Sciatic nerve (tissue), 2 donors: ENCODE data around the gene ARHGAP10. TPM values are rescaled to one million over a fixed set of nuclear protein-coding genes. Genes with fewer than 3 reads are reported as not detected.

ENCODE experiments used
- ATAC-seq: fragments of 200-7000 bp; cut with Tn5 transposase; one replicate; pipeline ENCODE4 v1.9.1; 2020; ENCODE audit warnings: mild to moderate bottlenecking, moderate library complexity
- DNase-seq: peaks from one replicate; pipeline ENCODE4 v3.0.0-alpha.2; 2020; ENCODE audit warnings: low spot score
- intact Hi-C: fragments of 100-400 bp; cut with DNase I; formaldehyde crosslinking; loops from one replicate; pipeline ENCODE4 v1.14.2; 2022
- total RNA-seq: library from RNA; stranded (reverse); fragmentation: NEBNext Ultra II Directional; extraction: Animal tissue kit (Norgen Biotek cat#: 25700); gene quantifications from one replicate; pipeline ENCODE4 v1.2.1, GENCODE V29; 2021
- donor health status: DM: no; HTN: no; CAD: no.
- donor health status: DM: no; HTN: no; CAD: no.

The ARHGAP10 gene
- total RNA-seq: 89.2 TPM

DNA sequence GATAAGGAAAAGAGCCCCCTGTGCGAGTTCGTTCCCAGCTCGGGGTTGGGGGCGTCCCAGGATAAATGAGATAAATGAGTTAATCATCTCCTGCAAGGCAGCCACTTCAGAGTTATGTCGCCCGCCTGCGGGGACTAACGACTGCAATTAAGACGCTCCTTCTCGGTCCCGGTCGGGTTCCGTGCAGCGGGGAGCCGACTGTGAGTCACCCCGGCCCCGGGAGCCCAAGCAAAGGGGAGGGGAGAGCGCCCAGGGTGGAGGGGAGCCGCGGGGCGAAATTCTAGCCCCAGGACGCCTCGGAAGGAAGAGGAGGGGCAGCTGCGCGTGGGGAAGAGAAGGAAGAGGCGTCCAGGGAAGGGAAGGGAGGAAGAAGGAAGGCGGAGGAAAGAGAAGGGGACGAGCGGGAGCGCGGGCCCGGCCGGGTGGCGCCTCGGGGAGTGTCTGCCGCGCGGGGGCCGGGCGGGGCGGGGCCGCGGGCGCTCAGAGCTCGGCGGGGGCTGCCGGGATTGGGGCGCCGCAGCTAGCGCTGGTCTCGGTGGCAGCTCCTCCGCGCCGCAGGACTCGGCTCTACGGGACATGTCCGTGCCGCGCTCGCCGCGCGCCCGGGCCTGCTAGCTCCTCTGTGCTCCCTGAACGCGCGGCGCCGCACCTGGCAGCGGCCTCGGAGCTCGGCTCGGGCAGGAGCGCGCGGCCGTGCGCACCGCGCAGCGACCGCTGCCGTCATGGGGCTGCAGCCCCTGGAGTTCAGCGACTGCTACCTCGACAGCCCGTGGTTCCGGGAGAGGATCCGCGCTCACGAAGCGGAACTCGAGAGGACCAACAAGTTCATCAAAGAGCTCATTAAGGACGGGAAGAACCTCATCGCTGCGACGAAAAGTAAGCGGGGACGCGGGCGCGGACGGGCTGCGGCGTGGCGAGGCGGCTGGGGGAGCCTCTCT lies at the start of gene ARHGAP10:
Gene ARHGAP10, plus strand, starts transcription at position 509 of the 938 bp plus-strand sequence. Its CDS starts 214 bp downstream, at position 723.
- intact Hi-C loops: loop anchor here (10.0 kb wide), 1 partner anchor 133 kb away; no protein-coding TSS in a partner anchor
- DNase-seq (peak; percentile 84), ATAC-seq (peak; percentile 82)

GRCh38 chr4:147682755-147683154 lies 49.1 kb upstream of the ARHGAP10 start:
- DNase-seq: no peak
- intact Hi-C loops: no loop called here
- no peak for ATAC-seq

DNA sequence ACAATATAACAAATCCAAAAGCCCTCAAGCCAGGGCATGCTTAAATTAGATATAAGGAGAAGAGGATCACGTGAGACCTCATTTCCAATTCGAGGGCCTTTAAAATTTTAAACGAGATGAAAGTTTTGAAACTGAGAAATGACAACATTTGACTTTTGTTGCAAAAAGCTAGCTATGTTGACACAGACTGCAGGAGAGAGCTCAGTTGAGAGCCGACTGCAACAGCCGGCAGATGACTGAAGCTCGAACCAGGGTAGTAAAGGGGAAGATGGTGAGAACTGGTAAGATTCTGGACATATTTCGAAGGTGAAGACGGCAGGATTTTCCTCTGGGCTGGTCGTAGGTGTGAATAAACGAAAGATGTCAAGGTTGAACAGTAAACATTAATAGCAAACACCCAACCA lies 48.7 kb upstream of the ARHGAP10 start:
- intact Hi-C loops: no loop called here
- ATAC-seq (peak; percentile 61), DNase-seq (no peak)

GRCh38 chr4:147683717-147684700 lies 47.9 kb upstream of the ARHGAP10 start, which contains the start of gene PRMT9:
Gene PRMT9 (minus strand): TSS chr4:147684163. CDS start chr4:147683987, 176 bp downstream.
- intact Hi-C loops: no loop called here
- ATAC-seq: peak; percentile 100
- DNase-seq: peak; percentile 94

DNA sequence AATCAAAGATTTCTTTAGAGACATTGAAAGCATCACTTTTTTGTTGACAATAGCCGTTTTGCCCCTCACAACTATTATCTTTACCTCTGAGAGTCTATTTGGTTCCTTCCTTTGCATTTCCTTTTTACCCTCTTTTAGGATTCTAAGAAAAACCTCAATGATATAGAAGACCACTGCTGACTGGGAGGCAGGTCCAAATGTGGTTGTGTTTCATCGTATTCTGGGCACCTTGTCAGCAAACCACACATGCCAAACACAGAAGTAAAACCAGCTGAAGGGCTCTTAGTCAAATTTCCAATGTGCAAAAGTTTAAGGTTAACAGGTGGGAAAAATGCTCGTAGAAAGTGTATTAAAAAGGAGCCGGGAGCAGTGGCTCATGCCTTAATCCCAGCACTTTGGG lies 42.8 kb upstream of the ARHGAP10 start:
- intact Hi-C loops: no loop called here
- no peak for DNase-seq
- no peak for ATAC-seq

DNA sequence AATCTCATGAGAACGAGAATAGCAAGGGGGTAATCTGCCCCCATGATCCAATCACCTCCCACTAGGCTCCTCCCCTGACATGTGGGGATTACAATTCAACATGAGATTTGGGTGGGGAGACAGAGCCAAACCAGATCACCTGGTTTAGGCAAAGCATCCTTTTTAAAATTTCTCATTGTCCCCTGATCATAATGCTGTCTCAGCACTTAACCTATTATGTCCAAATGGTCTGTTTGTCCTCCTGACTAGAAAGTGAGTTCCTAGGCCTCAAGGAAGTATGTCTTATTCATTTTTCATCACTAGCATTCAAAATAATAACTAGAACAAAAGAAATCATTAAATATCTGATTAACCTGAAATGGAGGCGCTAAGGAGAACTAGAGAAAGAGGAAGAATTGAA lies 40.1 kb upstream of the ARHGAP10 start:
- ATAC-seq (no peak), DNase-seq (no peak)
- intact Hi-C loops: no loop called here

DNA sequence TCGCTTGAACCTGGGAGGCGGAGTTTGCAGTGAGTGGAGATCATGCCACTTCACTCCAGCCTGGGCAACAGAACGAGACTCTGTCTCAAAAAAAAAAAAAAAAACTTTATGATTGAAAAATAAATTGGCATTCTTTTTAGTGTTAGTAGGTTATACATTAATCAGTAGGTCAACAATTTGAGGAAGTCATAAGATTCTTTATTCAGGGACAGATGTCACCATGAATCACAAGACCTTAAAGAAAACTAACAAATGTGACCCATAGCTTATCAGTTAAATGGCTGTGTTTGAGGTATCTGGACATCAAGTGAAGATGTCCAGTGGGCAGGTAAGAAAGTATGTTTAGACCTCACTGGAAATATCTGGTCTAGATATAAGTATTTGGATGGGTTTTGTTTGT lies 38.7 kb upstream of the ARHGAP10 start:
- no peak for ATAC-seq
- intact Hi-C loops: no loop called here
- no peak for DNase-seq

DNA sequence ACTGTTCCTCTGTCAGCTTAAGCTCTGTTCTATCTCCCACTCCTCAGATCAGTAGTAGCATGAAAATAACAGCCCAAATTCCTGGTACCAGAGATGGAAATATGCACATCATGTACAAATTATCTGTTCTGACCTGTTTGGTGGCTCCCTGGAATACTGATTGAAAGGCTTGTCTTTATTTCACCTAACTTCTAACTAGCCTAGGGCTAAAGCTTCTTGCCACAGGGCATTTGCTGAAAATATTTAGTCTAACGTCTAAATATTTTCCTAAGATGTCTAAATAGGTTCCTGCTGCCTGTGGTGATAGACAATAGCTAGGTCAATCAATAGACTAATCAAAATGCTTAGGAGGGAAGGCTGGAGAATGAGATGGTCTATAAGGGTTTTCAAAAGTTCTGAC lies 35.0 kb upstream of the ARHGAP10 start:
- no peak for DNase-seq
- ATAC-seq: no peak
- intact Hi-C loops: no loop called here

GRCh38 chr4:147704846-147705245 lies 27.0 kb upstream of the ARHGAP10 start:
- DNase-seq (no peak), ATAC-seq (no peak)
- intact Hi-C loops: loop anchor here (5.0 kb wide), 1 partner anchor 162 kb away; no protein-coding TSS in a partner anchor

- intact Hi-C loops: loop anchor here (5.0 kb wide), 1 partner anchor 159 kb away; no protein-coding TSS in a partner anchor
- peak; percentile 71 for DNase-seq
- peak; percentile 80 for ATAC-seq
Observed at GRCh38 chr4:147707892-147708672, 23.8 kb upstream of the ARHGAP10 start.

- ATAC-seq: no peak
- DNase-seq: no peak
- intact Hi-C loops: loop anchor here (5.0 kb wide), 1 partner anchor 157 kb away; no protein-coding TSS in a partner anchor
Observed at GRCh38 chr4:147709999-147710398, 21.9 kb upstream of the ARHGAP10 start.

DNA sequence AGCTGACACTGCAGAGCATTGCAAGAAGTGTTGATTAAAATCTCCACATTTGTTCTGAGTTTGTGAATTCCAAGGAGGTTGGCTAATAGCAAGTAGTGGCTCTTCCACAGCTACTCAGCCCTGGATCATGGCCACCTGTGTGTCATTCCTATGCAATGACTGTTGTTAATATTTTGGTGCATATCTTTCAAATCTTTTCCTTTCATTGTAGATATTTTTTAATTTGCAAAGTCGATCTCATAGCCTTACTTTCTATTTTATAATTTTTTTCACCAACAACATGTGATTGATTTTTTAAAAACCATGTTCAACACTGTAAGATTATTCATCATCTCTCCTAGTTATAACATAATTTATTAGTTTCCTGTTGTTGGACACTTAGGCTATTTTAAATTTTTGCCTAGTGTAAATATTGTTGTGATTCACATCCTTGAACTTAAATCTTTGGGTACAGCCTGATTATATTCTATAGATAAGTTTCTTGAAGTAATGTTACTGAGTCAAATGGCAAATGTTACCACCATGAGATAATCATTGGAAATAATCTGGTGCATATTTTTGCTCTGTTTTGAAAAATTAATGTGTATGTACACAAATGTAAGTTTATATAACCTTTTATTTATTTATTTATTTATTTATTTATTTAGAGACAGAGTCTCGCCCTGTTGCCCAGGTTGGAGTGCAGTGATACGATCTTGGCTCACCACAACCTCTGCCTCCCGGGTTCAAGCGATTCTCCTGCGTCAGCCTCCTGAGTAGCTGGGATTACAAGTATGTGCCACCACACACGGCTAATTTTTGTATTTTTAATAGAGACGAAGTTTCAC lies 17.1 kb upstream of the ARHGAP10 start:
- intact Hi-C loops: no loop called here
- DNase-seq (no peak), ATAC-seq (peak; percentile 86)

DNA sequence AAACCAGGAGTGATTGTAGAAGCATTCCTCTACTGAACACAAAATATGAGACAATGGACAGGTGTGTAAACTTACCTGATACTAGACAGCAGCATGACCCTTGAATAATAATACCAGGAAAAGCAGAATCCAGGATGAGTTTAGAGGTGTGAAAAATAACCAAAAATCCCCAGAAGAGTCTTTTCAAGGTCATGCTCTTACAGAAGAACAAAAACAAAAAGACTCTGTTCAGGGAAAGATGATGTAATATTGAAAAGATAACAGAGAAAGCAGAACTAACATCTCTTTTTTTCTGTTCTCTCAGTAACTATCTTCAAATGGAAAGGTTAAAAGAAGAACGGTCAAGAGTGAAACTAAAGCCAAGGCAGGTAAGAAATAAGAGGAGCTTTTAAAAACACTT lies 14.0 kb upstream of the ARHGAP10 start:
- DNase-seq (no peak), ATAC-seq (peak; percentile 72)
- intact Hi-C loops: no loop called here

DNA sequence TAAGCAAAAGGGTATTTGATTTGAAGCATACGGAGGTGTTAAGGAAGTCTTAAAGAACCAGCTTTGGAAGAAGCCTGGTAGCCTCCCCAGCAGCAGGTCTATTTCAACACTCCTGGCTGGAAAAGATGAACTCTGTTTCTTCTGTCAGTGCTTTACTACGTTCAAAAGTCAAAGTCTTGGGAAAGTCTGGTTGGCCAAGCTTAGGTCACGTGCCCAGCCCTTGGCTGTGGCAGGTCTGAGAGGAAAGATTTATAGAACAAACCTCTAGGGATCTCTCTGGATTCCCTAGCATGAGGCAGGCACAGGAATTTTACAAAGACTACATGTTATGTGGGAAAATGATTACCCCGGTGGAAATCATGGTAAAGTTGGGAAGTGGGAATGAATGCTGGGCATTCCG lies 8.6 kb upstream of the ARHGAP10 start:
- DNase-seq (no peak), ATAC-seq (peak; percentile 66)
- intact Hi-C loops: no loop called here

DNA sequence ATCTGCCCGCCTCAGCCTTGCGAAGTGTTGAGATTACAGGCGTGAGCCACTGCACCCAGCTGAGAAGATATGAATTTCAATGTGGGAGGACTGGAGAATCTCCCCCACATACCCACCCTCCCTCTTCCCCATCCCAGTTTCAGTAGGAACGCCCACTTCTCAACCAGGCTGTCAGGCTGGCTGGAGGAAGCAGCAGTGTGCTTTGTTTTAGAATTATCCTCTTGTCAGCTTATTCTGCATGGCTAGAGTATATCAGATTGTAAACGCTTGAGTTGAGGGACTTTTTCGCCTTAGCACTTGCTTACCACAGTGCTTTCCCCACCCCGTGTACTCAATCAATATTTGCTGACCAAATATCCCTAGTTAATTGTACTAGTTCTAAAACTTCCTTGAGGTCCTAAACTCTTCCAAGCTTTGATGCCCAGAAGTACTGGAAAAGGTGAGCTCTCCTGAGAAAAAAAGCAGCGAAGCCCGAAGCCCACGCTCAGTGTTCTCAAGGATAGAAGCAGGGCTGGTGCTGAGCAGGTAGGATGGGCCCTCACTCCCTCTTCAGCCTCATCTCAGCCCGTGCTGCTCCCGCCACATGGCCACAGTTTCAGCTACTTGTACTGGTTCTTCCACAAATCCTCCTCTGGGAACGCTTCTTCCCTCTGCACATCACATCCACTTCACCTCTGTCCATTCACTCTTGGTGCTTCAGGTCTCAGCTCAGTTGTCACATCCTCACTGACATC lies 7.3 kb upstream of the ARHGAP10 start:
- intact Hi-C loops: no loop called here
- no peak for ATAC-seq

DNA sequence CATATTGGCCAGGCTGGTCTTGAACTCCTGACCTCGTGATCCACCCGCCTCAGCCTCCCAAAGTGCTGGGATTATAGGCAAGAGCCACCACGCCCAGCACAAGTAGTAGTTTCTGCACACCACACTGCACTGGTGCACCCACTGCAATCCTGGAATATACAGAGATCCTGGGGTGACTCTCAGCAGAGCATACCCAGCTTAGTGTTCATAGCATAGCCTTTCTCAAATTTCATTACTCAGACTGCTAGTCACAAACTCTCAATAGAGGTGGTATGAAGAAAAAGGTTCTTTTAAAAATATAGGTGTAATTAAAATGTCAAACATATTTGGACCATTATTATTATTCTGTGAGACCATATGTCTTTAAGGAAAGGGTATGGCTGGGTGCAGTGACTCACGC lies 6.2 kb upstream of the ARHGAP10 start:
- no peak for ATAC-seq
- intact Hi-C loops: no loop called here
- DNase-seq: no peak

More for the DNA sequence above, 7.3 kb upstream of the ARHGAP10 start:
- no peak for DNase-seq

GRCh38 chr4:147727476-147728028 lies 4.3 kb upstream of the ARHGAP10 start:
- ATAC-seq: no peak
- intact Hi-C loops: no loop called here
- DNase-seq: no peak
